Mammary epithelial cell (primary cell): Measurements from ENCODE around the gene TCF25.

ENCODE experiments used
- EZH2 ChIP-seq: IDR thresholded peaks from 2 replicates; pipeline ENCODE4 v1.6.1; 2012; ENCODE audit warnings: low read length, inconsistent platforms, borderline replicate concordance
- TF ChIP-seq, protein P1 (sequence below), 2 donors: IDR thresholded peaks in 1 of 2; conservative IDR thresholded peaks in 1 of 2; 2 replicates each; pipeline ENCODE4 v1.5.1; 2011 to 2012; ENCODE audit warnings: inconsistent platforms in 2 of 2, low read length in 2 of 2, mild to moderate bottlenecking in 2 of 2, control low read depth in 1 of 2, low read depth in 1 of 2; ENCODE audit not compliant: insufficient read depth in 1 of 2; ENCODE audit errors: extremely low read depth in 1 of 2

DNA sequence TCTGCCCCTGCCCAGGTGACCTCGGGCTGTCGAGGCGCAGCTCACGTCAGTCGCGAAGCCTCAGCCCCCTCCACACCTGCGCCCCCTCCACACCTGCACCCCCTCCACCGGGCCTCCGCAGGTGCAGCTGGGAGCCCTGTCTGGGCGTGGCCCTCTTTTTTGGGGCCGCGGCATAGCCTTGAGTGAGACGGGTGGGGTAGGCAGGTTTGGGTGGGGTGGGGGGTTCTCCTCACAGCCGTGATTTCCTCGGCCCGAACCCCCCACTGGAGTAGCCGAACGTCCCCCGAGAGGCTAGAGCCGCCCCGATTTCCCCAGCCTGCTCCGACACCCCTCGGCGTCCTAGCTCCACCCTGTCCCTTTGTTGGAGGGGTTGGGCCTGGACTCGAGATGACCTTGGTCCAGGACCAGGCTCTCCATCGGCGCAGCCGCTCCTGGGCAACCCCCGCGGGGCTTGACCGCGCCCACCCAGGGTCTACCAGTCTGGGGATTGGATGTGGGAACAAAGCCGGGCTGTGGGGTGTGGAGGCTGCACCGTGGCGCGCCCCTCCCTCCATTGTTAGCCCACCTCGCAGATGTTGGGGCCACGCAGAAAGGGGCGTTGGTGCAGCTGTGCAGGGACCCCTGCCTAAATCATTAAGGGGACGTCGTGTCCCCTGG, 50.4 kb downstream of the TCF25 start:
- TF ChIP-seq, protein P1, sequence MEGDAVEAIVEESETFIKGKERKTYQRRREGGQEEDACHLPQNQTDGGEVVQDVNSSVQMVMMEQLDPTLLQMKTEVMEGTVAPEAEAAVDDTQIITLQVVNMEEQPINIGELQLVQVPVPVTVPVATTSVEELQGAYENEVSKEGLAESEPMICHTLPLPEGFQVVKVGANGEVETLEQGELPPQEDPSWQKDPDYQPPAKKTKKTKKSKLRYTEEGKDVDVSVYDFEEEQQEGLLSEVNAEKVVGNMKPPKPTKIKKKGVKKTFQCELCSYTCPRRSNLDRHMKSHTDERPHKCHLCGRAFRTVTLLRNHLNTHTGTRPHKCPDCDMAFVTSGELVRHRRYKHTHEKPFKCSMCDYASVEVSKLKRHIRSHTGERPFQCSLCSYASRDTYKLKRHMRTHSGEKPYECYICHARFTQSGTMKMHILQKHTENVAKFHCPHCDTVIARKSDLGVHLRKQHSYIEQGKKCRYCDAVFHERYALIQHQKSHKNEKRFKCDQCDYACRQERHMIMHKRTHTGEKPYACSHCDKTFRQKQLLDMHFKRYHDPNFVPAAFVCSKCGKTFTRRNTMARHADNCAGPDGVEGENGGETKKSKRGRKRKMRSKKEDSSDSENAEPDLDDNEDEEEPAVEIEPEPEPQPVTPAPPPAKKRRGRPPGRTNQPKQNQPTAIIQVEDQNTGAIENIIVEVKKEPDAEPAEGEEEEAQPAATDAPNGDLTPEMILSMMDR (conservative IDR thresholded peaks at IDR 0.05 in 1 of 2, IDR thresholded peaks at IDR 0.05 in 1 of 2; ENCODE audit: extremely low read depth in 1 of 2, insufficient read depth in 1 of 2, low read depth in 1 of 2, low read length in 2 of 2) = no peak
- no peak for TF ChIP-seq EZH2
